CD4-positive, alpha-beta T cell treated with Interleukin-21 for 1 hour (primary cell): Measurements from ENCODE around the gene AMPH.
"Not testable (repeated sequence)": the region's sequence is repeated elsewhere in the genome, so short reads cannot be mapped to it uniquely, and the experiment has no call there.

Source experiments
- DNase-seq: peaks from one replicate; pipeline ENCODE4 v3.0.0-alpha.2; 2020

Gene AMPH

GRCh38 chr7:38383281-38383680 is 247.9 kb downstream of the AMPH start:
- no peak for DNase-seq

- DNase-seq: no peak
Observed at GRCh38 chr7:38382684-38383083, 248.5 kb downstream of the AMPH start.

- DNase-seq: no peak
Observed at GRCh38 chr7:38375453-38375852, 255.7 kb downstream of the AMPH start.

- DNase-seq: peak; percentile 72
Observed at GRCh38 chr7:38374507-38374906, 256.7 kb downstream of the AMPH start.

- DNase-seq: no peak
Observed at GRCh38 chr7:38373155-38373554, 258.0 kb downstream of the AMPH start.

- no peak for DNase-seq
Observed at GRCh38 chr7:38372290-38372689, 258.9 kb downstream of the AMPH start.

GRCh38 chr7:38369816-38370493 is 261.2 kb downstream of the AMPH start:
- peak; percentile 84 for DNase-seq

GRCh38 chr7:38368191-38368605 is 263.0 kb downstream of the AMPH start:
- DNase-seq: peak; percentile 80

GRCh38 chr7:38367301-38367890 is 263.8 kb downstream of the AMPH start:
- peak; percentile 41 for DNase-seq

GRCh38 chr7:38363379-38363778 is 267.8 kb downstream of the AMPH start:
- DNase-seq: peak; percentile 82

GRCh38 chr7:38362611-38363237 is 268.4 kb downstream of the AMPH start:
- DNase-seq: peak; percentile 64

- no peak for DNase-seq
Observed at GRCh38 chr7:38360776-38361175, 270.4 kb downstream of the AMPH start.

GRCh38 chr7:38359071-38359601 is 272.0 kb downstream of the AMPH start:
- DNase-seq: peak; percentile 88

- DNase-seq: peak; percentile 60
Observed at GRCh38 chr7:38358273-38358831, 272.8 kb downstream of the AMPH start.

- DNase-seq: peak; percentile 77
Observed at GRCh38 chr7:38354271-38354851, 276.8 kb downstream of the AMPH start.

- DNase-seq: peak; percentile 53
Observed at GRCh38 chr7:38353431-38353881, 277.7 kb downstream of the AMPH start.

- no peak for DNase-seq
Observed at GRCh38 chr7:38351601-38352000, 279.6 kb downstream of the AMPH start.

GRCh38 chr7:38350777-38351176 is 280.4 kb downstream of the AMPH start:
- not testable (repeated sequence) for DNase-seq

GRCh38 chr7:38349869-38350583 is 281.1 kb downstream of the AMPH start:
- DNase-seq: peak; percentile 80

GRCh38 chr7:38349126-38349795 is 281.9 kb downstream of the AMPH start:
- peak; percentile 48 for DNase-seq

- peak; percentile 60 for DNase-seq
Observed at GRCh38 chr7:38345299-38346172, 285.6 kb downstream of the AMPH start.
